Measurements from ENCODE around the gene MET. TPM values are rescaled to one million over a fixed set of nuclear protein-coding genes. Genes with fewer than 3 reads are reported as not detected.
"Not testable (repeated sequence)": the region's sequence is repeated elsewhere in the genome, so short reads cannot be mapped to it uniquely, and the experiment has no call there.

The MET gene
- total RNA-seq, 2 donors from 2014 or later, result 15.8 to 18.6 TPM

DNA sequence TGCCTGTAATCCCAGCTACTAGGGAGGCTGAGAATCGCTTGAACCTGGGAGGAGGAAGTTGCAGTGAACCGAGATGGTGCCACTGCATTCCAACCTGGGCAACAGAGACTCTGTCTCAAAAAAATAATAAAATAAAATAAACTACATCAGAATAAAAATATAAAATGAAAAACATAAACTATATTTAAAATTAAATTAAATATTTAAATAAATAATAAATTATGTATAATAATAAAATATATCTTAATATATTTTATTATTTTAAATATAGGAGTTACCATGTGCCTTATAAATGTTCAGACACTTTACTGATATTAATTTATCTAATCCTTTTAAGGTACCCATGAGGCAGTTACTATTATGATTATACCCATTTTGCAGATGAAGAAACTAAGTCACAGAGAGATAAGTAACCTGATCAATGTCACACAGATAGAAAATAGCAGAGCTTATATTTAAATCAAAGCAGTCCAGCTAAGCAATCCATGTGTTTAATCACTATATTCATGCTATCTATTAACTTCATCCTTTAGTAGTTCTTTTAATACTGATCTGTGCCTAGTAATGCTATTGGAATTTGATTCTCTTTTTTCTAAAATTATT lies 30.3 kb upstream of the MET start:
- Histone ChIP-seq H3K9me3 (no peaks in the 10 kb centered on the region), H3K4me3 (no peak overlapping the region), H3K4me1 (ENCODE audit: control insufficient read depth in 1 of 2, low read depth in 2 of 2) (no peaks in the 10 kb centered on the region), H3K36me3 (no peaks in the 10 kb centered on the region), H3K27me3 (replicated peaks; ENCODE audit: insufficient read depth) (no peaks in the 10 kb centered on the region), H3K27ac (no peak overlapping the region)
- no peak for DNase-seq (ENCODE audit: low spot score)
- TF ChIP-seq, protein P1, sequence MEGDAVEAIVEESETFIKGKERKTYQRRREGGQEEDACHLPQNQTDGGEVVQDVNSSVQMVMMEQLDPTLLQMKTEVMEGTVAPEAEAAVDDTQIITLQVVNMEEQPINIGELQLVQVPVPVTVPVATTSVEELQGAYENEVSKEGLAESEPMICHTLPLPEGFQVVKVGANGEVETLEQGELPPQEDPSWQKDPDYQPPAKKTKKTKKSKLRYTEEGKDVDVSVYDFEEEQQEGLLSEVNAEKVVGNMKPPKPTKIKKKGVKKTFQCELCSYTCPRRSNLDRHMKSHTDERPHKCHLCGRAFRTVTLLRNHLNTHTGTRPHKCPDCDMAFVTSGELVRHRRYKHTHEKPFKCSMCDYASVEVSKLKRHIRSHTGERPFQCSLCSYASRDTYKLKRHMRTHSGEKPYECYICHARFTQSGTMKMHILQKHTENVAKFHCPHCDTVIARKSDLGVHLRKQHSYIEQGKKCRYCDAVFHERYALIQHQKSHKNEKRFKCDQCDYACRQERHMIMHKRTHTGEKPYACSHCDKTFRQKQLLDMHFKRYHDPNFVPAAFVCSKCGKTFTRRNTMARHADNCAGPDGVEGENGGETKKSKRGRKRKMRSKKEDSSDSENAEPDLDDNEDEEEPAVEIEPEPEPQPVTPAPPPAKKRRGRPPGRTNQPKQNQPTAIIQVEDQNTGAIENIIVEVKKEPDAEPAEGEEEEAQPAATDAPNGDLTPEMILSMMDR (IDR thresholded peaks at IDR 0.05), result no peak
- ATAC-seq (ENCODE audit: insufficient number of reproducible peaks, low FRiP score, low read depth), result no peak

DNA sequence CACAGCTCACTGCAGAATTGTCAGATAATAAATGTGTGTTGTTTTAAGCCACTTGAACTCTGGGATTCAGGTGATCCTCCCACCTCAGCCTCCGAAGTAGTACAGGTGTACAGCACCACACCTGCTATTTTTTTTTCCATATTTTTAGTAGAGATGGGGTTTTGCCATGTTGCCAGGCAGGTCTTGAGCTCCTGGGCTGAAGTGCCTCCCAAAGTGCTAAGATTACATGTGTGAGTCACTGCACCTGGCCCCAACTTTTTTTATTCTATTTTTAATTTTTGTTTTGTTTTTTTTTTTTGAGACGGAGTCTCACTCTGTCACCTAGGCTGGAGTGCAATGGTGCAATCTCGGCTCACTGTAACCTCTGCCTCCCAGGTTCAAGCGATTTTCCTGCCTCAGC lies 28.8 kb upstream of the MET start:
- H3K36me3 ChIP-seq; ATAC-seq (ENCODE audit: insufficient number of reproducible peaks, low FRiP score, low read depth); DNase-seq (ENCODE audit: low spot score); H3K4me3 ChIP-seq; H3K9me3 ChIP-seq; H3K27ac ChIP-seq; H3K4me1 ChIP-seq (ENCODE audit: control insufficient read depth in 1 of 2, low read depth in 2 of 2); H3K27me3 ChIP-seq (replicated peaks; ENCODE audit: insufficient read depth): not testable (repeated sequence)

DNA sequence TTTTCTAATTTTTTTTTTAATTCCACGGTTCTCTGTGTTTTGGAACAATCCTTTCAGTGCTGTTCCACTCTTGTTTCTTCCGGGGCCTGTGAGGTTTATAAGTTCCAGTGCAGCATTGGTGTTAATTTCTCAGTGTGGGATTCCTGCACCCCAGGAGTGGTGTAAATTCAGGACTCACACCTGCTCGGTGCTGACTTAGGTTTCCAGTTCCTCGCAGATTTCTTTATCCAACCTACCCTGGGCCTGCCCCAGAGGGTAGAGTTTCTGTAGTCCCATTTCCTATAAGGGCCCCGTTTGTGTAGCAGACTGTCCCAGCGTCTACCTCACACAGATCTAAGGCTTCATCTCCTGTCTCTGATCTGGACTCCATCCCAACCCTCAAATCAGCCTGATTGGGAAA lies 27.4 kb upstream of the MET start:
- no peaks in the 10 kb centered on the region for H3K9me3 ChIP-seq
- TF ChIP-seq, protein P1 (IDR thresholded peaks at IDR 0.05), result no peak
- H3K4me1 ChIP-seq (ENCODE audit: control insufficient read depth in 1 of 2, low read depth in 2 of 2), result no peaks in the 10 kb centered on the region
- H3K36me3 ChIP-seq, result no peaks in the 10 kb centered on the region
- DNase-seq (ENCODE audit: low spot score) (no peak), ATAC-seq (ENCODE audit: insufficient number of reproducible peaks, low FRiP score, low read depth) (no peak)
- no peak overlapping the region for H3K4me3 ChIP-seq
- no peaks in the 10 kb centered on the region for H3K27me3 ChIP-seq (replicated peaks; ENCODE audit: insufficient read depth)
- no peak overlapping the region for H3K27ac ChIP-seq

DNA sequence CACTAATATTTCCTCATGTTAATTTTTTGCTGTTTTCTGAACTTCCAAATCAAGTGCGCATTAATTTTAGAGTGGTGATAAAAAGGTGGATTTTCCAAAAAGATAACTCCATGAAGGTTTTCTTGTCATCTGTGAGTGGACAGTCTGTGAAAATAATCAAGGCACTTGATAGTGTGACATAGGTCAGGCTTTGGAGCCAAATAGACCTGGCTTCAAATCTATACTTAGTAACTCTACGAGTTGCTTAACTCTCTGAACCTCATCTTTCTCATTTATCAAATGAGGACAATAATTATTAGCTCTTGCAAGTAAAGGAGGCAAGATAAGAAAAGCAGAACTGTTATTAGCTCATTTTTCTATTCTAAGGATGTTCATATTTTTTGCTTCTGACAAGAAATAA lies 24.7 kb upstream of the MET start:
- H3K36me3 ChIP-seq, result no peaks in the 10 kb centered on the region
- no peak overlapping the region for H3K4me3 ChIP-seq
- ATAC-seq (ENCODE audit: insufficient number of reproducible peaks, low FRiP score, low read depth) (no peak), DNase-seq (ENCODE audit: low spot score) (no peak)
- no peak overlapping the region for H3K27ac ChIP-seq
- no peaks in the 10 kb centered on the region for H3K27me3 ChIP-seq (replicated peaks; ENCODE audit: insufficient read depth)
- H3K9me3 ChIP-seq, result no peaks in the 10 kb centered on the region
- TF ChIP-seq, protein P1 (IDR thresholded peaks at IDR 0.05), result no peak
- H3K4me1 ChIP-seq (ENCODE audit: control insufficient read depth in 1 of 2, low read depth in 2 of 2), result no peaks in the 10 kb centered on the region

DNA sequence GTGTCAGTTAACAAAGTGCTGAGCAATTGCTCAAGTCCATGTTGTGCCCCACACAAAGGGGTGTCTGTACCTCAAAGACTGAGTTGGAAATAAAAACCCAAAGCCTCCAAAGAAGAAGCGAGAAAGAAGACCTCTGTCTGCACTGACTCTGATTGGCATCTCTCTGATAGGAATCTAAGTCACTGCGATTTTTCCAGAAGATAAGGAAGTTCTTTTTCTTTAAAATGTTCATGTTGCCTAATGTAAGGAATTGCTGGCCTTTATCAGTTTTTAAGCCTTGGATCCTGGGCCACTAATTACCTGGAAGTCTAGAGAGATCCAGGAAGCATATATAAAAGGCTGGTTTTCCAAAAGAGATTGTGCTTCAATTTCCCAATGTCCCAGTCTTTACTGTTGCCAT lies 24.1 kb upstream of the MET start:
- ATAC-seq (ENCODE audit: insufficient number of reproducible peaks, low FRiP score, low read depth) (no peak), DNase-seq (ENCODE audit: low spot score) (no peak)
- H3K9me3 ChIP-seq, result no peaks in the 10 kb centered on the region
- H3K27ac ChIP-seq, result no peak overlapping the region
- H3K27me3 ChIP-seq (replicated peaks; ENCODE audit: insufficient read depth), result no peaks in the 10 kb centered on the region
- no peak overlapping the region for H3K4me3 ChIP-seq
- H3K36me3 ChIP-seq, result no peaks in the 10 kb centered on the region
- H3K4me1 ChIP-seq (ENCODE audit: control insufficient read depth in 1 of 2, low read depth in 2 of 2), result peaks cover 0 to 3% of the 10 kb centered on the region in 2 donors
- TF ChIP-seq, protein P1 (IDR thresholded peaks at IDR 0.05), result no peak

DNA sequence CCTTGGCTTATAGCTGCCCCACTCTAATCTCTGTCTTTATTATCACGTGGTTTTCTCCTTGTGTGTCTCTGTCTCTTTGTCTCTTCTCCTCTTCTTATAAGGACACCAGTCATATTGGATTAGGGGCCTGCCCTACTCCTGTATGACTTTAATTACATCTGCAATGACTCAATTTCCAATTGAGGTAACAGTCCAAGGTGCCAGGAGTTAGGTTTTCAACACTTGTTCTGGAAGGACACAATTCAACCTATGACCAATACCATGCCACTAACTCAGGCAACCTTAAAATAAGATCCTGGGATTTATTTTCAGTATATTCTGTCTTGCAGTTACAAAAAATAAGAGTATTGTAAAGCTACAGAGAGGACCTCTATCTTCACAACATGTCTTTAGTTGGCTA lies 21.6 kb upstream of the MET start:
- DNase-seq (ENCODE audit: low spot score) (no peak), ATAC-seq (ENCODE audit: insufficient number of reproducible peaks, low FRiP score, low read depth) (no peak)
- Histone ChIP-seq H3K4me3 (no peak overlapping the region), H3K36me3 (no peaks in the 10 kb centered on the region), H3K4me1 (ENCODE audit: control insufficient read depth in 1 of 2, low read depth in 2 of 2) (peaks cover 5 to 12% of the 10 kb centered on the region in 2 donors), H3K27ac (no peak overlapping the region), H3K27me3 (replicated peaks; ENCODE audit: insufficient read depth) (no peaks in the 10 kb centered on the region), H3K9me3 (no peaks in the 10 kb centered on the region)
- TF ChIP-seq, protein P1 (IDR thresholded peaks at IDR 0.05), result no peak

All from thoracic aorta (tissue), 2 donors.